Skin of body (tissue), 2 donors: ENCODE results near the gene CORO2B. TPM values are rescaled to one million over a fixed set of nuclear protein-coding genes. Genes with fewer than 3 reads are reported as not detected.

ENCODE experiments used
- DNase-seq: peaks from one replicate; lab custom pipeline; 2025; lab: John Stamatoyannopoulos, UW
- total RNA-seq: library from RNA; depleted of rRNA; stranded (reverse); fragments of >200 nt; gene quantifications from one replicate; pipeline ENCODE4 v1.2.3, GENCODE V29; 2014

Gene CORO2B, protein sequence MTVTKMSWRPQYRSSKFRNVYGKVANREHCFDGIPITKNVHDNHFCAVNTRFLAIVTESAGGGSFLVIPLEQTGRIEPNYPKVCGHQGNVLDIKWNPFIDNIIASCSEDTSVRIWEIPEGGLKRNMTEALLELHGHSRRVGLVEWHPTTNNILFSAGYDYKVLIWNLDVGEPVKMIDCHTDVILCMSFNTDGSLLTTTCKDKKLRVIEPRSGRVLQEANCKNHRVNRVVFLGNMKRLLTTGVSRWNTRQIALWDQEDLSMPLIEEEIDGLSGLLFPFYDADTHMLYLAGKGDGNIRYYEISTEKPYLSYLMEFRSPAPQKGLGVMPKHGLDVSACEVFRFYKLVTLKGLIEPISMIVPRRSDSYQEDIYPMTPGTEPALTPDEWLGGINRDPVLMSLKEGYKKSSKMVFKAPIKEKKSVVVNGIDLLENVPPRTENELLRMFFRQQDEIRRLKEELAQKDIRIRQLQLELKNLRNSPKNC
- 2.4 TPM for total RNA-seq

DNA sequence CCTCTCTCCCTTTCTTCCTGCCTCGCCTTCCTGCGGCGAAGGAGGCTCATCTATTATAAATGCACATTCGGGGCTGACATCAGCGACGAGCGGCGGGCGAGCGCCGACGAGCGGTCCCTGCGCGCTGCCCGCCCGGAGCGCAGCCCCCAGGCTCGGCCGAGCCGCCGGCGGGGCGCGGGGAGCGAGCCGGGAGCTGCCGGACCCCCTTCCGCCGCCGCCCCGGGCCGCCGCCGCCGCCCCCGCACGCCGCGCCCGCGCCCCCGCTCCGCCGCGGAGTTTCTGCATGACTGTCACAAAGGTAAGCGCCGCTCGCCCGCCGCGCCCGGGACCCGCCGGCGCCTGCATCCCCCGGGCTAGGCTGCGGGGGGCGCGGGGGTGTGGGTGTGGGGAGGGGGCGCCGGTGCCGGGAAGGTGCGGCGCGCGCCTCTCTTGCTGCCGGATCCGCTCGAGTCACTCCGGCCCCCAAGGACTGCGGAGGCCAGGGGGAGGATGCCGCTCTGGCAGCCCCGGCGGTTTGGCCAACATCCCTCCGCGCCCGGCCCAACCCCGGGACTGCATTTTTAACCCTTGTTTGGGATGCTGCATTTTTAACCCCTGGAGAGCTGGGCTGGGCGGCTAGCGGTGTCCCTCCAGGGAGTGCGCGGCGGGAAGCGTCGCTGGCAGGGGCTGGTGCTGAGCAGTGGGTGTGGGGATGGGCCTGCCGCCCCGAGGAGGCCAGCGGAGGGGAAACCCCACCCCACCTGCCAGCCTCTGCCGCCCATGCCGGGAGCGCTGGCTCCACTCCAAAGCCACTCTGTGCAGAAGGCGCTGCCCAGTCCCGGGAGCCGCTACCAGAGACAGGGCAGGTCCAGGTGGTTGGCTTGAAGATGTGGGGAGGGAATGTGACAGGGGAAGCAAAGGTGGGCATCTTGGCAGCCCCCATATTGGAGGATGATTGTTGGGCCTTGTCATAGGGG lies at the start of gene CORO2B:
CORO2B (plus strand) TSS at position 14 of the 956 bp plus-strand sequence; CDS start at position 284, 270 bp downstream.
- DNase-seq: no peak

DNA sequence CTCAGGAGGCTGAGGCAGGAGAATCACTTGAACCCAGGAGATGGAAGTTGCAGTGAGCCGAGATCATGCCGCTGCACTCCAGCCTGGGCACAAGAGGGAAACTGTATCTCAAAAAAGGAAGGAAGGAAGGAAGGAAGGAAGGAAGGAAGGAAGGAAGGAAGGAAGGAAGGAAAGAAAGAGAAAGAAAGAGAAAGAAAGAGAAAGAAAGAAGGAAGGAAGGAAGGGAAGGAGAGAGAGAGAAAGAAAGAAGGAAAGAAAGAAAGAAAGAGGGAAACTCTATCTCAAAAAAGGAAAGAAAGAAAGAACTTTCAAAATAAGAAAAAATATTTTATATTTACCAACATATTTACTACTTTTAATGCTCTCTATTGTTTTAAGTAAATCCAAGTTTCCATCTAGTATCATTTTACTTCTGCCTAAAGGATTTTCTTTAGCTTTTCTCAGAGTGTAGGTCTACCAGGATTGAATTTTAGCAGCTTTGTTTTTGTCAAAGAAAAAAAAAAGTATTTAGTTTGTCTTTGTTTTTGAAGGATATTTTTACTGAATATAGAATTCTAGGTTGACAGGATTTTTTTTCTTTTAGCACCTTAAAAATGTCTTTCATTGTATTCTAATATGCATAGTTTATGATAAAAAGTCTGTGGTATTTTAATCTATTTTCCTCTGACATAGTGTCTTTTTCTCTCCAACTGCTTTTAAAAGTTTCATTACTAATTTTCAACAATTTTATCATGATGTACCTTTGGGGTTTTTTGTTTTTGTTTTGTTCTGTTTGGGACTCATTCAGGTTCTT lies 47.2 kb upstream of the CORO2B start:
- no peak for DNase-seq

DNA sequence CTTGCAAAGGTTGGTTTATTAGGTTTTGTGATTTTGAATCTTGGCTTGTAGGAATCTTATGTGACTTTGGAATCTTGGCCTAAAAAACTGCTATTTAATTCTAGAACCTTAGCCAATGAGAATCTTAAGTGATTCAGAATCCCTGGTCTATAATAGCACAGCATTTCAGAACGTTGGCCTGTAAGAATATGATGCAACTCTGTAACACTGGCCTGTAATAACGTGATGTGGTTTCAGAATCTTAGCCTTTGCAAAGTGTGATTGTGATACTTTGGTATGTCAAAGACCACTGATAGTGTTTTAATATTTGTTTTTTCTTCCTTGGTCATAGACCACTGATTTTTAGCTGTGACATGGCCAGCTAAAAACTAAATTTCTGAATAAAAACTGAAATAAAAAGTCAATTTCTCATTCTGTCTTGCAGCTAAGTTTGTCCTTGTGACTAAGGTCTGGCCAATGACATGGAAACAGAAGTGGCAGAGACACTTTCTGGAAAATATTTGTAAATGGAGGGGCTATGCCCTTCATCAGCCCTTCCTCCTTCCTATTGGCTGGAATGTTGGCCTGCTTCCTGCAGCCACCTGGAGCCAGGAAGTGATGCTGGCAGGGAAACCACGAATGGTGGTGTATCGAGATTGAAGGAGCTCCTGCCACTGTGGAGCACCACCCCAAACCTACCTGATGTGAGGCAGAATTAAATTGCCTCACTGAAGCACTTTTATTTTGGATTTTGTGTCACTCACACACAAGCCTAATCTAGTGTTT lies 42.3 kb upstream of the CORO2B start:
- no peak for DNase-seq

DNA sequence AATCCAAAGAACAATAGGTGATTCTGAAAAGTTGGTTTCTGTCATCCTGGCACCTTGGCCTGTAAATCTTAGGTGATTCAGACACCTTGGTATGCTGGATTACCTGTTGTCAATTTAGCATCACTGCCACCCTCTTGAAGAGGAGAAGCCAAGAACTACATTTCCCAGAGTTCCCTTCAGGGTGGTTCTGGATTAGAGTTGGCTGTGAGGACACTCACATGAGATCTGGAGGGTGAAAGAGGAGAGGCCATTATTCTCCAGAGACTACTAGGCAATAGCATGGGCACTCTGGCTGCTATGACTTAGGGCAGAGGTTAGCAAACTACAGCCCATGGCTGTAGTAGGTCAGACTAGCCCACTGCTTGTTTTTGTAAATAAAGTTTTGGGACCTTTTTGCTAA lies 41.7 kb upstream of the CORO2B start:
- no peak for DNase-seq

DNA sequence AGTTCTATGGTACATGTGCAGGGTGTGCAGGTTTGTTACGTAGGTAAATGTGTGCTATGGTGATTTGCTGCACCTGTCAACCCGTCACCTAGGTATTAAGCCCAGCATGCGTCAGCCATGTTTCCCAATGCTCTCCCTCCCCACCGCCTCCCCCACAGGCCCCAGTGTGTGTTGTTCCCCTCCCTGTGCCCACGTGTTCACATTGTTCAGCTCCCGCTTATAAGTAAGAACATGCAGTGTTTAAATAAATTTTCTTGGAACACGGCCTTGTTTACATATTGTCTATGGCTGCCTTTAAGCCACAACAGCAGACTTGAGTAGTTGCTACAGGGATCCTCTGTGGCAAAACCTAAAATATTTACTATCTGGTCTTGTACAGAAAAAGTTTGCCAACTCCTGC lies 41.3 kb upstream of the CORO2B start:
- no peak for DNase-seq

DNA sequence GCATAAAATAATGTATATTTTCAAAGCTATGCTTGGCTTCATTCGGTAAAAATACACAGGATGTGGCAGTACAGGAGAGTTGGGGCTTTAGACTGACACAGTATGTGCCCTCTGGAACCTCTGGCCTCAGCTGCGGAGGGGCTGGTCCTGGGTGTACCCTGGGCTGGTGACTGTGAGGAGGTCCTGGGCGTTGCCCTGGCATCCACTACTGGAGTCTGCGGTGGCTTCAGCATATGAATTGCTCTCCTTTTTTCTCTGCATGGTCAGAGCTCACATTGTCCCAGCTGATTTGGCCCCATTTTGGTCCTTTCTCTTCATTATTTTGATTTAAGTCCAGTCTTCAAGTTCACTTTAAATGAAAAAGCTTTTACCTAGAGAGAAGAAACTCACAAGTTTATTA lies 40.5 kb upstream of the CORO2B start:
- DNase-seq: no peak

DNA sequence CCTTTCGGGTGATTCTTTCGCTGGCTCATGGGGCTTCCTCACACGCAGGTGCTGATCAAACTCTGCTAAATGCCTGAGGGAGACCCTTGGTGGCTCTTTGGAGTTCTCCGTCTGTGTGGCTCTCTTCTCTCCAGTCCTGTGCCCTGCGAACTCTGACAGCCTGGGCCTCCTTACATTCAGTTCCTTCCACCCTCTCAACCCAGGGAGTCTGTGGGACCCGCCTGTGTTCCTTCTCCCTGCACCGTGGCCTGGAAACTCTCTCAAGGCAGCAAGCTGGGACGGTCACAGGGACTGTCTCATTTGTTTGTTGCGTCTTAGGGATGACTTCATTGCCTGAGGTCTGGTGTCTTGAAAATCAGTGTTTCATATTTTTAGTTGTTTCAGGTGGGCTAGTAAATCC lies 37.0 kb upstream of the CORO2B start:
- DNase-seq: no peak

DNA sequence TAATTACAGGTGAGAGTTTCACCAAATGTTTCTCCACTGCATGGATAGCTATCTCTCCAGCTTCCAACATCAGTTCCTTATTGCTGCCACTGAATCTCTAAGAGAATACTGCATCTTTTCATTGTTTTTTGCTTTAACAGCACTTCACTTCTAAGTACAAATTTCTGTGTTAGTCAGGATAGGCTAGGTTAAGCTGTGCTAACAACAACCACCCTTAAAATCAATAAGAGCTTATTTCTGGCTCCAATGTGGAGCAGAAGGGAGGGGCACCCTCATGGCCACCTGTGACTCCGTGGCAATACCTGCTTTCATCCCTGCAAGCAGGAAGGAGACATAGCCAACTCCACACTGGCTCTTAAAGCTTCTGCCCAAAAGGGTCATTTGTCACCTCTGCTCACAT lies 36.4 kb upstream of the CORO2B start:
- no peak for DNase-seq

DNA sequence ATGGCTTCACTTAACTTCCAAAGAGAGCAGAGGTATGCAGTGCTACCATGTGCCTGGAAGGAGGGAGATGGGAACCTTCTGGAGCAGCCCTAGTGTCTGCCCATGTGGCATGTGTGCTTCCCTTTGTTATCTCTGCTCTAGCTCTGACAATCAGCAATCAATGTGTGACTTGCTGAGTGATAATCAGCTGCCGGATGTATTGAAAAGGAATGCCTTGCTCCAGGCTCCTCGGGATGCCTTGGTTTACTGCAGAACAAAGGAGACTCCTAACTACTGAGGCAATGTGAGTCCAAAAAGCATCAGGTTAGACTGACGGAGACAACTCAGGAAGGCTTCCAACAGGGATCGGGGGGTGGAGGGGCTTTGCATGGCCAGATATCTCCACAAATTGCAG lies 36.0 kb upstream of the CORO2B start:
- no peak for DNase-seq

DNA sequence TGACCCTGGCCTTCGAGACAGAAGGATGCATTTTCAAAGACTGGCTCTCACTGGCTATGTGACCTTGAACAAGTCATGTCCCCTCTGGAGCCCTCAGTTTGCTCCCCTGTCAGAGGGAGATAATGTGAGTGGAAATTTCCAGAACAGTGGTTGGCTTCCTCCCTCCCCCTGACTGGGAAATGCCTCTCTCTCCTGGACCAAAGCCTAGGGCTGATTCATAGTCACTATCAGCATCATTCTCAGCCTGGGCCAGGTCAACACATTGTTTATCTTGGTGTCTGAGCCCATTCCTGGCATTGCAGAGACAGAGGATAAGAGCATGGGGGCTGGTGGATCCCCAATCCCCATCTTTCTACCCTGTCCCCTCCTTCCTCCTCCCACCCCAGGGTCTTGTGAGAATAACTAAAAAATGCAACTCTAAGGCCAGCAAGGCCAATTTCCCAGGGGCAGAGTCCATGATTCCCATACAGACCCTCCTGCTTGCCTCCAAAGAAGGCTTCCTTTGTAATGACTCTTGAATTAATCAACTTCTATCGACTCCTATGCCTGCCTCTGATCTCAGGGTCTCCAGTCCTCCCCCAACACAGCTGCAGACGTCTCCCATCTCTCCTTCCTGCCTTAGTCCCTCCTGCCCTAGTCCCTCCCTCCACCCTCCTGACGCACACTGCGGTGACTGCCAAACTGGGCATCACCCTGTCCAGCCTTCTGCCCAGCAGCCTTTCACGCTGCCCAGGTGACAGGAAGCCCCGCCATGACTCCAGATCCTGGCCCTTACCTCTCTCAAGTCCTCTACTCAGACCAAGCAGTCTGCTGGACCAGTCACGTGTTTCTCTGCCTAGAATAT lies 35.4 kb upstream of the CORO2B start:
- DNase-seq: peak; percentile 3

DNA sequence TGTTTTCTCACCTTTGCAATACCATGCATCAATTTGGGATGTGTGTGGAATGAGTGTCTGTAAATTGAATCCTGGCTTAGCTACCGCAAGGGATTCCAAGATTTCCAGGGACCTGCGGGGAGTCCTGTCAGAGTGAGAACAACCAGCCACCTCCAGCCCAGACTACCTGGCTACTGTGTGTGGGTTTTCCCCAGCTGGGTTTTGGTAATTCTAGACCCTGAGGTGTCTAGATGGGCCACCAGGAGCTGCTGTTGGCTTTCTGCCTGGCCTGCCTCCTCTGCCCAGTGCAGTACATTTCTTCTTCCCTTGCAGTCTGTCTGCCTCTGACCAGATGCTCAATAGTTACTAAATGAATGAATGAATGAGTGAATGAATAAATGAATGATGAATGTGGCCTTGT lies 32.5 kb upstream of the CORO2B start:
- DNase-seq: no peak

DNA sequence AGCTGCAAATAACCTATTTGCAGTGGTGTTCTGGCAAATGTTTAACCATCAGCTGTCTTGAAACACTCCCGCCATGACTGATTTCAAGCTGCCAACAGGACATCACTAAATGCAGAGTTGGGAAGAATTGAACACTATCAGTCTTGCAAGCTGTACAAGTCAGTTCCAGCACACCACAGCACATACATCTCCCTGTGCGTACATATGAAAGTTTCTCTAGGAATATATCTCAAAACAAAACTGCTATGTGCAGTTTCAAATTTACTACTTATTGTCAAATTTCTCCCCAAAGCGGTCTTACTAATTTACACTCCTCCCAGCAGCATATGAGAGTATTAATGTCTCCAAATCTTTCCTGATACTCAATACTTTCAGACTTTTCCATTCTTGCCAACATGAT lies 30.4 kb upstream of the CORO2B start:
- no peak for DNase-seq

DNA sequence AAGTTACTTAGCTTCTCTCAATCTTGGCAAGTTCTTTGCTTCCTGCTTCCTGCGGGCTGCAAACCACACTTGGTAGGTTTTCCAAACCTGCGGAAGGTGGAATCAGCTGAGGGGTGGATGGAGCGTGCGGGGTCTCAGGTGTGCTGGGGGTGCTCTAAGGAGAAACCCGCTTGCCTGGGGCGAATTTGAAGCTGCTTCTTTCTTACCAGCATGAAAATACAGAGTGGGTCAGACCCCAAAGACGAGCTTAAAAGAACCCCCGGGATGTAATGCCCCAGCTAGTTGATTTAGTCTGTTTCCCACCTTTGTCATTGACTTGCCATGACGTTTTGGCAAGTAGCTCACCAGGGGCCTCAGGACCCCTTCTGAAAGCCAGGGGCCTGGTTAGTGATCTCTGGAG lies 28.8 kb upstream of the CORO2B start:
- DNase-seq: no peak

DNA sequence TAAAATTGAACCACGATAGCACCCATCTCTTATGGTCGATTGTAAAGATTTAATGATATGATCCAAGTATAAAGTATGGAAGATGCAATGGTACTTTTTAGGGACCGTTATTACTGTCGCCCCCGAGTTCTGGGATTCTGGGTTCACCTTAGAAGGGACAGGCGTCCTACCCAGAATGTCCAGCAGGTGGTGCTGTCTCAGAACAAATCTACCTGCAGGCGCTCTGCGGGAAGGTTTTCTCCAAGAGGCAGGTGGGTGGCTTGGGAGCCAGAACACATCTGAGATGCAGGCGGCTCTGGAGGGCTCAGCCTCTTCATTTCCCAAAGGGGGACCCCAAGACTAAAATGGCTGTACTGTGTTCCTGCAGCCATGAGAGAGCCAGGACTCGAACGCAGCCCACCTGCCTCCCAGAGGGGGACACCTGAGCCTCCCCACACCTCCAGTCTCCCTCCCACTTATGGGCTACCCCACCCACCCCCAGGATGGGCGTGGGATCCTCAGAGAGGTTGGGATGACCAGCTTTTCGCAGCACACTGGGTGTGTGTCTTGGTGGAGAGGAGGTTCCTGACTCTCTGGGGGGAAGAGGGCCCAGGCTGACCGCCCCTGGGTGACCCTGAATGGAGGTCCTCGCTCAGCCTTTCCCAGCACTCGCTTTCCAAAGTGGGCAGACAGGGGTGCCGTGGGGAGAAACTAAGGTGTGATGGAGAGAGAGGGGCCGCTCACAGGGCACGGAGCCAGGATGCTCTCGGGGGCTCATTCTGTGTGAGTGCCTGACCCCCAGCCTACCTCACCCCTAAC lies 28.1 kb upstream of the CORO2B start:
- peak; percentile 30 for DNase-seq

DNA sequence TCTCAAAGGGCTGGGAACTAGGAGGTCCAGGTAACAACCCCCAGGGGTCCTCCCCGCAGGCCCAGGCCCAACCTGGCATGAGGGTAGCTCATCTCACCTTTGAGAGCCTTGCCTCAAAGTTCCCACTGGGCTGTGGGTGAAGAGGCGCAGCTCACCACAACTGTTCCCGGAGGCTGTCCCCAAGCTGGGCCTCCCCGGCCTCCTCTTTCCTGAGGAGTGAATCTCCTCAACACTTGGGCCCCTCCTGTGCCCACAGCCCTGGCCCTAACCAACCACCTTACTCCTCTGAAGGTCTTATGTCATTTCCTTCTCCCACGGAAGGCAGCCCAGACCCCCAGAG lies 27.5 kb upstream of the CORO2B start:
- no peak for DNase-seq

DNA sequence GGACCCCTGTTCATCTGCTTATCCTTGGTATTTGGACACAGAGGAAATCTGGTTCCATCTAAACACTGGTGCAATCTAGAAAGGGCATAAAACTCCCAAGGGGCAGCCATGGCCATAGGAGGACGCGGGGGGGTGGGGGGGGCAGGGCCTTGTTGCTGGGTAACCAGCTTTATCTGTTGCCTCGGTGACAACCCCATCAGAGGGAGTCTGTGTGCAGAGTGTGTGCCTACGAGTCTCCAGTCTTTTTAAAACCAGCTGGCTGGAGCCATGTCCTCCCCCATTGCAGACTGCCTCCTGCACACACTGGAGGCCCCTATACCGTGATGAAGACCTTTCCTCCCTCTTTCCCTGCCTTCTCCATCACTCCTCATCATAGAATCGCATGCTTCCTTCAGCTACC lies 26.4 kb upstream of the CORO2B start:
- DNase-seq: no peak

DNA sequence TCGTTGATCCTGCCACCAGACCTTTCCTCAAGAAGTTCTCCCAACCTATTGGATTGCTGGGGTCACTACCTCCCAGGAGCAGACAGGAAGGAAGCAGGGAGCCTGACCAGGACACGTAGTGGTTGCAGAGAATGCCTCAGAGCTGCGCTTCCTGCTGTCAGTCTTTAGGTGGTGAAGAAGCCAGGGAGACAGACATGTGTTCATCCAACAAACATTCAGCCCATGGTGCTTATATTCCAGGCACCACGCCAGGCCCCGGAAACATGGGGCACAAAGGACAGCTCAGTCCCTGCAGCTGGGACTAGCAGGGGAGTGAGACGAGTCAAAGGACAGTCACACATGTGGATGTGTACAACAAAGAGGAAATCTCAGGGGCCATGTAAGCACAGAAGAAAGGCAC lies 26.0 kb upstream of the CORO2B start:
- no peak for DNase-seq

DNA sequence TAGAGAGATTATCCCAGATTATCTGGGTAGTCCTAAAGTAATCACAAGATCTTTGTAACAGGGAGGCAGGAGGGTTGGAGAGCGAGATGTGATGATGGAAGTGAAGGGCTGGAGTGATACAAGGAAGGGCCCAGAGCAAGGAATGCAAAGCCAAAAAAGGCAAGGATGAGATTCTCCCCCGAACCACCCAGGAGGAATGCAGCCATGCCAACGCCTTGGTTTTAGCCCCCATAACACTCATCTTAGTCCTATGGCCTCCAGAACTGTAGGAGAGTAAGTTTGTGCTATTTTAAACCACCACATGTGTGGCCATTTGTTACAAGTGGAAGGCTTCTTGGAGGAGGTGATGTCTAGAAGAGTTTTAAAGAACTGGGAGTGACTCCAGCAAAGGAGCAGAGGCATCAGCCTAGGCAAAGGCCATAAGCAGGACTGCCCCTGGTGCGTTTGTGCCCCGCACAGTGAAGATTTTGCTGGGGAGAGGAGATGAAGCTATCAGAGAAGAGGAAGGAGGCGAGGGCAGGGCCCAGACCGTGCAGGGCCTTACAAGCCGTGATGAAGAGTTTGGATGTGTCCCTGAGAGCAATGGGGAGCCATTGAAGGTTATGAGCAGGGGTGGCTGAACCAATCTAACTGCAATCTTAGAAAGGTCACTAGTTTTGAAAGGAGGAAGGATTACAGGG lies 25.3 kb upstream of the CORO2B start:
- DNase-seq: no peak
